CD8-positive, alpha-beta memory T cell (primary cell): ENCODE results near the gene VAV3. TPM values are rescaled to one million over a fixed set of nuclear protein-coding genes. Genes with fewer than 3 reads are reported as not detected.

Experiments
- CTCF ChIA-PET: fragments of 350-600 bp; sonication (Branson Sonifier 250); formaldehyde crosslinking; loops from one replicate; lab custom pipeline; 2021; ENCODE audit warnings: antibody characterized with exemption; lab: Charles Lee
- POLR2A ChIA-PET: fragments of 350-600 bp; sonication (Branson Sonifier 250); formaldehyde crosslinking; loops from one replicate; lab custom pipeline; 2021; ENCODE audit warnings: antibody characterized with exemption; lab: Charles Lee
- DNase-seq, 5 donors: peaks; one replicate each; pipeline versions ENCODE4 v3.0.0 to v3.0.0-alpha.2; 2020 to 2022; ENCODE audit warnings: mixed read lengths in 1 of 5
- H3K27ac ChIP-seq: one replicate; pipeline ENCODE4 v1.7.0; 2013; ENCODE audit warnings: low read depth, mild to moderate bottlenecking, low read length, moderate library complexity
- H3K27me3 ChIP-seq: 2 replicates; pipeline ENCODE4 v1.7.0; 2013; ENCODE audit warnings: low read length, mild to moderate bottlenecking; ENCODE audit not compliant: insufficient read depth, poor library complexity, severe bottlenecking
- H3K36me3 ChIP-seq: 2 replicates; pipeline ENCODE4 v1.7.0; 2013; ENCODE audit warnings: mild to moderate bottlenecking, low read length, moderate library complexity; ENCODE audit not compliant: insufficient read depth
- H3K4me1 ChIP-seq: 2 replicates; pipeline ENCODE4 v1.7.0; 2013; ENCODE audit warnings: mild to moderate bottlenecking, low read length, moderate library complexity; ENCODE audit not compliant: insufficient read depth
- H3K4me3 ChIP-seq: 2 replicates; pipeline ENCODE4 v1.7.0; 2013; ENCODE audit warnings: mild to moderate bottlenecking, low read length
- H3K9me3 ChIP-seq: 2 replicates; pipeline ENCODE4 v1.7.0; 2013; ENCODE audit warnings: mild to moderate bottlenecking, low read length
- H3K27ac Mint-ChIP-seq, 8 donors: one replicate each; pipeline ENCODE4 v1.8.0; 2020 to 2021; ENCODE audit warnings: mixed read lengths in 8 of 8, mild to moderate bottlenecking in 6 of 8, inconsistent platforms in 3 of 8, moderate library complexity in 3 of 8
- H3K27me3 Mint-ChIP-seq, 2 donors: one replicate each; pipeline ENCODE4 v1.8.0; 2020 to 2021; ENCODE audit warnings: mixed read lengths in 2 of 2, mild to moderate bottlenecking in 1 of 2, moderate library complexity in 1 of 2
- H3K36me3 Mint-ChIP-seq, 3 donors: one replicate each; pipeline ENCODE4 v1.8.0; 2020 to 2021; ENCODE audit warnings: mixed read lengths in 3 of 3, inconsistent platforms in 1 of 3, mild to moderate bottlenecking in 1 of 3
- H3K4me1 Mint-ChIP-seq, 3 donors: one replicate each; pipeline ENCODE4 v1.8.0; 2020 to 2021; ENCODE audit warnings: mixed read lengths in 3 of 3, inconsistent platforms in 1 of 3, mild to moderate bottlenecking in 1 of 3
- H3K4me3 Mint-ChIP-seq, 7 donors: one replicate each; pipeline ENCODE4 v1.8.0; 2020 to 2021; ENCODE audit warnings: mixed read lengths in 7 of 7, mild to moderate bottlenecking in 6 of 7, moderate library complexity in 4 of 7, inconsistent platforms in 2 of 7
- H3K9me3 Mint-ChIP-seq, 5 donors: one replicate each; pipeline ENCODE4 v1.8.0; 2020 to 2022; ENCODE audit warnings: mixed read lengths in 5 of 5, mild to moderate bottlenecking in 3 of 5, moderate library complexity in 2 of 5, inconsistent platforms in 1 of 5
- polyA plus RNA-seq: library from polyadenylated mRNA; unstranded; fragments of 300-500 nt; fragmentation: Illumina TruSeq; gene quantifications from one replicate; pipeline ENCODE4 v1.2.3, GENCODE V29; 2021
- total RNA-seq, 2 experiments: library from RNA; stranded (reverse); gene quantifications; one replicate each; pipeline ENCODE4 v1.2.3, GENCODE V29; 2021

VAV3 gene
- total and polyA plus RNA-seq, 3 experiments from 2014 or later = 4.4 to 13.7 (median 4.7) TPM

GRCh38 chr1:107795441-107795840 is 169.5 kb downstream of the VAV3 start:
- Histone ChIP-seq H3K9me3 (no peaks in the 10 kb centered on the region), H3K4me3 (no peak overlapping the region), H3K27ac (no peak overlapping the region), H3K36me3 (no peaks in the 10 kb centered on the region), H3K27me3 (no peaks in the 10 kb centered on the region), H3K4me1 (no peaks in the 10 kb centered on the region)
- Mint-ChIP-seq H3K4me3 (no peak overlapping the region), H3K9me3 (no peaks in the 10 kb centered on the region), H3K36me3 (no peaks in the 10 kb centered on the region), H3K4me1 (peaks cover 19 to 33% (median 31%) of the 10 kb centered on the region in 3 donors), H3K27me3 (no peaks in the 10 kb centered on the region), H3K27ac (peak overlapping the region in 6 of 8 donors; percentile 4 to 88 (median 26))
- CTCF ChIA-PET = interaction anchor here (1.3 to 2.3 kb wide), 2 partner anchors 12 to 331 kb away, joined by 3 to 7 read pairs; no protein-coding TSS in a partner anchor
- POLR2A ChIA-PET = no interaction called here
- DNase-seq = no peak

GRCh38 chr1:107794571-107794970 is 170.4 kb downstream of the VAV3 start:
- POLR2A ChIA-PET = no interaction called here
- peaks cover 23 to 34% (median 33%) of the 10 kb centered on the region in 3 donors for H3K4me1 Mint-ChIP-seq
- no peaks in the 10 kb centered on the region for H3K4me1 ChIP-seq
- H3K27me3 Mint-ChIP-seq = no peaks in the 10 kb centered on the region
- H3K9me3 ChIP-seq = no peaks in the 10 kb centered on the region
- H3K27ac Mint-ChIP-seq = peak overlapping the region in 1 of 8 donors; percentile 36
- no peaks in the 10 kb centered on the region for H3K9me3 Mint-ChIP-seq
- no peak overlapping the region for H3K27ac ChIP-seq
- no peaks in the 10 kb centered on the region for H3K27me3 ChIP-seq
- no peaks in the 10 kb centered on the region for H3K36me3 ChIP-seq
- no peaks in the 10 kb centered on the region for H3K36me3 Mint-ChIP-seq
- no peak for DNase-seq
- CTCF ChIA-PET = interaction anchor here (1.0 to 2.3 kb wide), 4 partner anchors 12 to 332 kb away, joined by 3 to 7 read pairs (median 4); no protein-coding TSS in a partner anchor
- no peak overlapping the region for H3K4me3 Mint-ChIP-seq
- H3K4me3 ChIP-seq = no peak overlapping the region

- Histone ChIP-seq H3K4me3 (no peak overlapping the region), H3K4me1 (peaks cover 2% of the 10 kb centered on the region), H3K27ac (no peak overlapping the region), H3K36me3 (no peaks in the 10 kb centered on the region), H3K9me3 (no peaks in the 10 kb centered on the region), H3K27me3 (no peaks in the 10 kb centered on the region)
- no peaks in the 10 kb centered on the region for H3K27me3 Mint-ChIP-seq
- ChIA-PET POLR2A (no interaction called here), CTCF (interaction anchor here (1.0 to 2.3 kb wide), 4 partner anchors 11 to 332 kb away, joined by 3 to 7 read pairs (median 4); no protein-coding TSS in a partner anchor)
- peaks cover 28 to 37% (median 37%) of the 10 kb centered on the region in 3 donors for H3K4me1 Mint-ChIP-seq
- H3K27ac Mint-ChIP-seq = peak overlapping the region in 3 of 8 donors; percentile 3 to 75 (median 11)
- DNase-seq = no peak
- H3K9me3 Mint-ChIP-seq = no peaks in the 10 kb centered on the region
- no peaks in the 10 kb centered on the region for H3K36me3 Mint-ChIP-seq
- no peak overlapping the region for H3K4me3 Mint-ChIP-seq
Measured at GRCh38 chr1:107793896-107794453, 171.0 kb downstream of the VAV3 start.

- H3K27ac ChIP-seq = no peak overlapping the region
Measured at GRCh38 chr1:107791348-107791747, 173.6 kb downstream of the VAV3 start.

GRCh38 chr1:107789817-107790524 is 175.0 kb downstream of the VAV3 start:
- Histone ChIP-seq H3K4me3 (no peak overlapping the region), H3K27me3 (no peaks in the 10 kb centered on the region), H3K36me3 (no peaks in the 10 kb centered on the region), H3K27ac (no peak overlapping the region), H3K9me3 (no peaks in the 10 kb centered on the region), H3K4me1 (peaks cover 38% of the 10 kb centered on the region)
- ChIA-PET CTCF (interaction anchor here (2.1 to 13.5 kb wide), 2 partner anchors 8 to 336 kb away, joined by 9 to 243 read pairs; no protein-coding TSS in a partner anchor), POLR2A (no interaction called here)
- Mint-ChIP-seq H3K4me1 (peaks cover 57 to 62% (median 62%) of the 10 kb centered on the region in 3 donors), H3K9me3 (no peaks in the 10 kb centered on the region), H3K36me3 (no peaks in the 10 kb centered on the region), H3K27me3 (no peaks in the 10 kb centered on the region), H3K27ac (peak overlapping the region in 6 of 8 donors; percentile 3 to 87 (median 47)), H3K4me3 (peak overlapping the region in 1 of 7 donors; percentile 36)
- no peak for DNase-seq

More at GRCh38 chr1:107791348-107791747, 173.6 kb downstream of the VAV3 start:
- Histone ChIP-seq H3K27me3 (no peaks in the 10 kb centered on the region), H3K9me3 (no peaks in the 10 kb centered on the region), H3K4me3 (no peak overlapping the region), H3K4me1 (peaks cover 27% of the 10 kb centered on the region), H3K36me3 (no peaks in the 10 kb centered on the region)
- no peak for DNase-seq
- H3K36me3 Mint-ChIP-seq = no peaks in the 10 kb centered on the region
- no peaks in the 10 kb centered on the region for H3K27me3 Mint-ChIP-seq
- peak overlapping the region in 2 of 8 donors; percentile 16 to 25 for H3K27ac Mint-ChIP-seq
- ChIA-PET POLR2A (no interaction called here), CTCF (interaction anchor here (2.0 to 2.1 kb wide), 2 partner anchors 9 to 334 kb away, joined by 6 to 9 read pairs; no protein-coding TSS in a partner anchor)
- peaks cover 54 to 62% (median 60%) of the 10 kb centered on the region in 3 donors for H3K4me1 Mint-ChIP-seq
- no peak overlapping the region for H3K4me3 Mint-ChIP-seq
- no peaks in the 10 kb centered on the region for H3K9me3 Mint-ChIP-seq

DNA sequence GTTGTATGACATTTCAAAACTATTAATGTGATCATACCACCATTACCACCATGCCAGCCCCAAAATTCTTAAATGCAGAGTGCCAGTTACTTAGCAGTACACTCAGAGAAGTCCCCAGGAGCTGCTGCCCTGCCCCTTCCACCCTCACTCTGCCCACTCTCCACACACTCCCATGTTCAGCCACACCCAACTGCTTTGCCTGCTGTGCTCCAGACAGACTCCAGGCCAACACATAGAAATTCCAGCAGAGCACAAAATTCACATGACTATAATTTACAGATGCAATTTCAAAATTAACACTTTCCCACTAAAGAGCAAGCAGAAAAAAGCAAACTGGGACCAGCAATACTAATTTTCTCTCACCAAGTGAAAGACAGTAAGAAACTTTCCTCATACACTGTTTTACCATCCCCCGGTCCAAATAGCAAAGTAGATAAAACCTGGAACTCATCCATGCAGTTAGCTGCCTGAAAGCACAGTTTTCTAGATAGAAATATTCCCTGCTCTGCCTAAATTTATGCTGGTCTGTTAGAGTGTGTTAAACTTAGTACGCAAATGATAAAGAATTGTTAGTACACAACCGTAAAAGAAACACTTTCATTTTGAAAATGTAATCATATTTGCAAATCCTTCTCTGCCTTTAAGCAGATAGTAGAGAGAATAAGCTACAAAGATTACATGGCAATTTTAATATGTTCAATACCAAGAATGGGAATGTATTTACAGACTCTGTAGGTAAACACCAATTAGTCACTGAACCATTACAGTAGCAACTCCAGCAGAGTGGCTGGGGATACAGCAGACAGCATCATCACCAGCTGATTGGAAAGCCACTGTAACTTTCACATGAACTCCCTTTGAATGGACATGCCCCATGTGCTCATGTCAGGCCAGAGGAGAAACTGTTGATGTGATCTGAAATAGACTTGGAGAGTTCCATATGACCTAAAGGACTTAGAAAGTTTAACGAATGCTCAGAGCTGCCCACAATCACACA is 176.5 kb downstream of the VAV3 start:
- Mint-ChIP-seq H3K9me3 (no peaks in the 10 kb centered on the region), H3K27me3 (no peaks in the 10 kb centered on the region), H3K27ac (peak overlapping the region in 7 of 8 donors; percentile 70 to 97 (median 91)), H3K4me1 (peaks cover 66 to 68% (median 66%) of the 10 kb centered on the region in 3 donors), H3K4me3 (peak overlapping the region in 5 of 7 donors; percentile 3 to 70 (median 27)), H3K36me3 (no peaks in the 10 kb centered on the region)
- ChIA-PET CTCF (interaction anchor here (13.5 kb wide), 1 partner anchor 337 kb away, joined by 243 read pairs; no protein-coding TSS in a partner anchor), POLR2A (no interaction called here)
- no peaks in the 10 kb centered on the region for H3K9me3 ChIP-seq
- no peaks in the 10 kb centered on the region for H3K36me3 ChIP-seq
- H3K4me1 ChIP-seq = peaks cover 46% of the 10 kb centered on the region
- no peaks in the 10 kb centered on the region for H3K27me3 ChIP-seq
- no peak for DNase-seq
- H3K4me3 ChIP-seq = no peak overlapping the region
- H3K27ac ChIP-seq = no peak overlapping the region

GRCh38 chr1:107787299-107787698 is 177.7 kb downstream of the VAV3 start:
- H3K4me3 Mint-ChIP-seq = peak overlapping the region; percentile 19 to 83 (median 73)
- CTCF ChIA-PET = interaction anchor here (1.3 to 13.5 kb wide), 3 partner anchors 68 to 339 kb away, joined by 3 to 243 read pairs (median 3); partner anchors contain the start of gene VAV3
- H3K4me1 Mint-ChIP-seq = peaks cover 68 to 74% (median 69%) of the 10 kb centered on the region in 3 donors
- Histone ChIP-seq H3K27ac (peak overlapping the region; percentile 58), H3K36me3 (no peaks in the 10 kb centered on the region), H3K9me3 (no peaks in the 10 kb centered on the region), H3K27me3 (no peaks in the 10 kb centered on the region), H3K4me3 (no peak overlapping the region), H3K4me1 (peaks cover 46% of the 10 kb centered on the region)
- no peaks in the 10 kb centered on the region for H3K27me3 Mint-ChIP-seq
- peak overlapping the region; percentile 88 to 97 (median 94) for H3K27ac Mint-ChIP-seq
- peak in 1 of 5 donors; percentile 12 for DNase-seq
- H3K36me3 Mint-ChIP-seq = no peaks in the 10 kb centered on the region
- no peaks in the 10 kb centered on the region for H3K9me3 Mint-ChIP-seq
- POLR2A ChIA-PET = no interaction called here
